Measurements from ENCODE around the gene MYO3B. TPM values are rescaled to one million over a fixed set of nuclear protein-coding genes. Genes with fewer than 3 reads are reported as not detected.

MYO3B gene
- total RNA-seq, 1 experiment from 2014 or later: 0.63 TPM

GRCh38 chr2:170587117-170587516 is 409.2 kb downstream of the MYO3B start:
- Mint-ChIP-seq H3K27me3 (ENCODE audit: low read depth) (no peaks in the 10 kb centered on the region; the same call in 1 of the 2 replicates), H3K4me1 (peaks cover 13 to 18% of the 10 kb centered on the region in 2 experiments), H3K36me3 (ENCODE audit: insufficient read depth in 1 of 3, low read depth in 3 of 3) (no peaks in the 10 kb centered on the region), H3K4me3 (no peak overlapping the region), H3K9me3 (no peaks in the 10 kb centered on the region), H3K27ac (no peak overlapping the region)
- H3K4me2 ChIP-seq (ENCODE audit: insufficient read depth, insufficient read length, low read length): no peak overlapping the region
- no peak overlapping the region for H3K27ac ChIP-seq (ENCODE audit: insufficient read length, low read depth, low read length)
- H2AK5ac ChIP-seq (ENCODE audit: insufficient read length, low read length): no peak overlapping the region
- no peaks in the 10 kb centered on the region for H3K27me3 ChIP-seq (ENCODE audit: insufficient read depth, low read length)
- no peak overlapping the region for H2BK120ac ChIP-seq (ENCODE audit: low read depth, low read length, poor library complexity, severe bottlenecking)
- H2BK20ac ChIP-seq (ENCODE audit: low read depth, low read length, poor library complexity, severe bottlenecking): no peak overlapping the region
- no peak overlapping the region for H3K23ac ChIP-seq (ENCODE audit: insufficient read length, low read depth, low read length)
- H2BK15ac ChIP-seq (ENCODE audit: low read depth, low read length): no peak overlapping the region
- H3K79me2 ChIP-seq (ENCODE audit: insufficient read depth, low read length): no peaks in the 10 kb centered on the region
- no peak overlapping the region for H2AFZ ChIP-seq (ENCODE audit: low read length)
- no peaks in the 10 kb centered on the region for H3K23me2 ChIP-seq (ENCODE audit: insufficient read length, low read depth, low read length, poor library complexity, severe bottlenecking)
- H3K18ac ChIP-seq (ENCODE audit: insufficient read length, low read depth, low read length): no peak overlapping the region
- WGBS (ENCODE audit: extremely low coverage, insufficient read length, low lambda C conversion rate): no CpG with 5 or more reads among the region's 2 CpGs
- no peaks in the 10 kb centered on the region for H4K20me1 ChIP-seq (ENCODE audit: control insufficient read depth, insufficient read depth, insufficient read length)
- no peak overlapping the region for H3K56ac ChIP-seq (ENCODE audit: insufficient read length, low read depth, low read length)
- no peak overlapping the region for H2BK5ac ChIP-seq (ENCODE audit: insufficient read length, low read length)
- H4K91ac ChIP-seq (ENCODE audit: insufficient read length, low read depth, low read length): no peak overlapping the region
- H3K9ac ChIP-seq (ENCODE audit: extremely low read depth, insufficient read length, low read length): no peak overlapping the region
- no peak overlapping the region for H4K8ac ChIP-seq (replicated peaks; ENCODE audit: insufficient read length, low read depth, low read length)
- H3K14ac ChIP-seq (ENCODE audit: insufficient read depth, low read length): no peak overlapping the region
- no peaks in the 10 kb centered on the region for H3K79me1 ChIP-seq (ENCODE audit: insufficient read depth, low read depth, low read length, poor library complexity, severe bottlenecking)
- no peak overlapping the region for H3K4ac ChIP-seq (ENCODE audit: low read depth, low read length)
- no peaks in the 10 kb centered on the region for H3K9me3 ChIP-seq (ENCODE audit: control insufficient read depth, low read depth, low read length)
- no peak overlapping the region for H3T11ph ChIP-seq (ENCODE audit: low read length)
- no peak overlapping the region for H2BK12ac ChIP-seq (ENCODE audit: insufficient read length, low read depth, low read length)
- no peaks in the 10 kb centered on the region; the same call in 1 of the 2 replicates for H3K4me1 ChIP-seq (ENCODE audit: insufficient read depth, low read length)
- H4K5ac ChIP-seq (ENCODE audit: insufficient read length, low read depth, low read length): no peak overlapping the region
- no peak for DNase-seq
- TF ChIP-seq, protein P1, sequence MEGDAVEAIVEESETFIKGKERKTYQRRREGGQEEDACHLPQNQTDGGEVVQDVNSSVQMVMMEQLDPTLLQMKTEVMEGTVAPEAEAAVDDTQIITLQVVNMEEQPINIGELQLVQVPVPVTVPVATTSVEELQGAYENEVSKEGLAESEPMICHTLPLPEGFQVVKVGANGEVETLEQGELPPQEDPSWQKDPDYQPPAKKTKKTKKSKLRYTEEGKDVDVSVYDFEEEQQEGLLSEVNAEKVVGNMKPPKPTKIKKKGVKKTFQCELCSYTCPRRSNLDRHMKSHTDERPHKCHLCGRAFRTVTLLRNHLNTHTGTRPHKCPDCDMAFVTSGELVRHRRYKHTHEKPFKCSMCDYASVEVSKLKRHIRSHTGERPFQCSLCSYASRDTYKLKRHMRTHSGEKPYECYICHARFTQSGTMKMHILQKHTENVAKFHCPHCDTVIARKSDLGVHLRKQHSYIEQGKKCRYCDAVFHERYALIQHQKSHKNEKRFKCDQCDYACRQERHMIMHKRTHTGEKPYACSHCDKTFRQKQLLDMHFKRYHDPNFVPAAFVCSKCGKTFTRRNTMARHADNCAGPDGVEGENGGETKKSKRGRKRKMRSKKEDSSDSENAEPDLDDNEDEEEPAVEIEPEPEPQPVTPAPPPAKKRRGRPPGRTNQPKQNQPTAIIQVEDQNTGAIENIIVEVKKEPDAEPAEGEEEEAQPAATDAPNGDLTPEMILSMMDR (conservative IDR thresholded peaks at IDR 0.05): no peak

Measured in H9 (cell line).